AG08395 (cell line): ENCODE results near the gene ZNF385B.
"Not testable (repeated sequence)": the region's sequence is repeated elsewhere in the genome, so short reads cannot be mapped to it uniquely, and the experiment has no call there.

Experiments used
- DNase-seq: peaks from one replicate; pipeline ENCODE4 v3.0.0; 2012; ENCODE audit warnings: mixed read lengths, low spot score

ZNF385B gene

DNA sequence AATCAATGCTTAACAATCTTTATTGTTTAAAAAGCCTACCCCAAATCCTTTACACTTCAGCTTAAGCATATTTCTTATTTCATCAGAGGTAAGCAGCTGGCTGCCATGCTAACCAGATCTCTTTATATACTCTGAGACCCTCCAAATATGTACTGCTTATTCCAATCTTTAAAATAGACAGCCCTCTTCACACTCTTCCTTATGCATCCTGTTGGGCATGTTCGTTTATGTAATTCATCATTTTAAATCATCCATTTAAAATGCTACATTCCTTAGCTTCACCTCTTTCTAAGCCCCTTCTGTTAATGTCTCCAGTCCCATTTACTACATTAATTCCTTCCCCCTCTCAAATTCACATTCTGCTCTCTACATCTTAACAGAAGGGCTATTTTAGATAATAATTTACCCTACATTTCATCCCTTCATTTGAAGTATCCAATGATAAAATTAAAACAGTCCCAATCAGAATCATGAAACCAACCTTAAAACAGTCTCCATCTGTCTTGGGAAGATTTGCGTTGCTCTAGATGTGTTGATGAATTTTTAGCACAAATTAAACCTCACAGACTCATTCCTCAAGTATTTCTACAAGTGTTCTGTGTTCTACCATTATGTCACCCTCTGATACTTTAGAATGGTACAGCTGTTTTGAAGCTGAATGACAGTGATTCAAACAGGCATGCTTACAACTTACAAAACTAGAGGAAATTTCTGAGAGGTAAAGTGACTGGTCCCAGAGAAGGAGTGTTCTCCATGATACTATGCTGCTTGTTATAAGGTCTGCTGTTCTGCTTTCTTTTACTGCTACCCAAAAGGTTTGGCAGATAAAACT is 59.1 kb downstream of the ZNF385B start:
- no peak for DNase-seq

- no peak for DNase-seq
These were observed 60.6 kb downstream of the ZNF385B start for GRCh38 chr2:179800776-179801175.

DNA sequence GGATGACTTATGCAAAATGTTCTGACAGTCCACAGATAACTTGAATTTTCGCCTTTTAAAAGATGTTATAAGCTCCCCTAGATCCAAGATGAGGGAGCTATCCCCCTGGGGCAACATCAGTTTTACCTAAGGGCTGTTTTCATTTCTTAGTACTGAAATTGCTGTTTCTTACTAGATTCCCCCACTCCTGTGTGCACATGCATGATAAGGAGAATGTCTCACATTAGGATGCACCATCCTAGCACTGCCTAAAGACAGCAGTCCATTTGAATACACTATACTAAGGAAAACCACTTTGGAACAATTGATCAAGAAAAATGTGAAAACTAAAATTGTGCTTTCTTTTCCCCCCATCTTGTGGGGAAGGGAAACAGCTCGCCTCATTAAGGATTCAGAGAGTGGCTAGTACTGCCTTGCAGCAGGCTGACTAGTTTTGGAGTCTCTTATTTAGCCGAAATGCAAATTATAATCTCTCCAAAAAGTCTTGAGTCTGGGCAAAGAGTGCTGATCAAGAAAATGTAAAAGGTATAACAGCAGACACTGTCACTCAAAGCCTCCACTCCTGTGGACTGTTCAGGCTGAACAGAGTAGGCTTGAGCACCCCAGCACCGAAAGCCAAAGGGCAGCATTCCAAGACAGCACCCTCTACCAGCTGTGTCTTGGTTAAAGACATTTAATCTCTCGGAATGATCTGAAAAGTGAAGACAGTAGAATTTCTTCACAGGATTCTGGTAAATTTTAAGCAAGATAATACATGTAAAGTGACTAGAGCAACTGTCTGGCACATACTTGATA is 65.0 kb downstream of the ZNF385B start:
- no peak for DNase-seq

GRCh38 chr2:179793902-179794301 is 67.5 kb downstream of the ZNF385B start:
- no peak for DNase-seq

GRCh38 chr2:179793238-179793637 is 68.2 kb downstream of the ZNF385B start:
- DNase-seq = no peak

GRCh38 chr2:179790235-179791217 is 70.9 kb downstream of the ZNF385B start:
- DNase-seq = no peak

DNA sequence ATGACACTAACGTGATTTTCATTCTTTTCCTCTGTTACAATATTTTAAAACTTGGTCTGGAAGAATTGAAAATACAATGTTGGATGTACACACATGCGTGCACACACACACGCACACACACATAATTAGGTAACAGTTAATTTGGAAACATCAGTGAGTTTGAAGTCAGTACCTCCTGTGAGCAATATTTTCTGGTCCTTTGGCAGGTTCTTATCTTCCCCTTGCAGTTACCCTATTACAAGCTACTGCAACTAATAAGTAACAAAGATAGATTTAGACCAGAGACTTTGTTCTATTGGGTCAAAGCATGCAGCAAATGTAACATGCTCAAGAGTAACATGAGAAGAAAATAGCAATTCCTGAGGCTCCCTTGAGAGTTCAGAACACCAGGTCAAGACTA is 73.3 kb downstream of the ZNF385B start:
- DNase-seq = no peak

DNA sequence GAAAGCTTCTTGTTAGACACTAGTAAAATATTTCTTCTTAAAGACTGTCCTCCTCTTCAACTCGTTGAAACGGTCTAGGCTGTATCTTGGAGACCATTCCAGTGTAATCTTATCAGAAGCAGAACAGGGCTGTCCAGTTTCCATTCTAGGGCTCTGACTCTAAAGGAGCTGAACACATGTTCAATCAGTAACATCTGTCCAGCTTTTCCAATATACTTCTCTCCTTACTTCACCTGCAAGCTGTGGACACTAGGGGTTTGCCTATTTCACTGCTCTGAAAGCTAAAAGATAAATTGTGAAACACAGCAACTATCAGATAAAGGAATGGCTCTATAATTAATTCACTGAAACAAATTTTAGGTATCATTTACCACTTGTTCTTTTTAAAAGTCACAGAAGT is 73.8 kb downstream of the ZNF385B start:
- no peak for DNase-seq

- no peak for DNase-seq
These were observed 75.5 kb downstream of the ZNF385B start for GRCh38 chr2:179785902-179786301.

DNA sequence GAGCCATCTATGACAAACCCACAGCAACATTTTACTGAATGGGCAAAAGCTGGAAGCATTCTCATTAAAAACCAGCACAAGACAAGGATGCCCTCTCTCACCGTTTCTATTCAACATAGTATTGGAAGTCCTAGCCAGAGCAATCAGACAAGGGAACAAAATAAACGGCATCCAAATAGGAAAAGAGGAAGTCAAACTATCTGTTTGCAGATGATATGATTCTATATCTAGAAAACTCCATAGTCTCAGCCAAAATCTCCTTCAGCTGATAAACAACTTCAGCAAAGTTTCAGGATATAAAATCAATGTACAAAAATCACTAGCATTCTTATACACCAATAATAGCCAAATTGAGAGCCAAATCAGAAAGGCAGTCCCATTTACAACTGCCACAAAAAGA is 79.1 kb downstream of the ZNF385B start:
- not testable (repeated sequence) for DNase-seq

- no peak for DNase-seq
These were observed 87.4 kb downstream of the ZNF385B start for GRCh38 chr2:179773986-179774385.

- no peak for DNase-seq
These were observed 89.1 kb downstream of the ZNF385B start for GRCh38 chr2:179772346-179772745.

GRCh38 chr2:179771791-179772190 is 89.6 kb downstream of the ZNF385B start:
- no peak for DNase-seq

- DNase-seq = no peak
These were observed 91.4 kb downstream of the ZNF385B start for GRCh38 chr2:179770029-179770428.

DNA sequence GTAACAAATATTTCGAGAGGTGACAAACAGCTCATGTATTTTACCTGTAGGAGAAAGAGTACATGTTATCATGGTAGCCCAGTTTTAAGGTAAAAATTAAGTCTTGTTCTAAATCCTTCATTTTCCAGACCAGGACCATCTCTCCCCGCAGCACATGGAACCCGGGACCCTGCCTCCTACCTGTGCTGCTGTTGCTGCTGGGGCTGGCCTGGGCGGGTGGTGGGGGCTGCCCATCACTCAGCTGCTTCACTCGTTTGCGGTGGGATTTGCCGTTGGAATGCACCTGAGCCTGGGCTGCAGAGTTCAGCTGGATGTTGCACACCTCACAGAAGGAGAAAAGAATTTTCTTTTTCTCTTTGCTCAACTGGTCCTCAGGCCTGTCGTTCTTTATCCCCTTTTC is 92.1 kb downstream of the ZNF385B start:
- DNase-seq = no peak

DNA sequence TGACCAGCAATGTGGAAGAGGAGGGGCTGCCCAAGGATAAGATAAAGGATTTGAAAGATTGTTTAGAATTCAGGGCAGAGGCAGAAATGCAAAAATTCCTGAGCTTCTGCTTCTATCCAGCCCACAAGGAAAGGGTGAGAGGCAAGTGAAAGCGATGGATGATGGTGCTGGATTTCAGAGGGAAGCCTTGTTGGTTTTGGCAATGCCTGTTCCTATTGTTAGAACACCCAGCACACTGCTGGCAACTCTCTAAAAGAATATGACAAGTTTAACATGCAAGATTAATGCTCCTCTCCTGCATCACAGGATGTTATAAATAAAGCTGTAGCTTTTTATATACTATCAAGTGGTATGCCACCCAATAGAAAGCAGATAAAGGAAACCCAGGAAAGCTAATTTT is 92.6 kb downstream of the ZNF385B start:
- DNase-seq = peak; percentile 6

DNA sequence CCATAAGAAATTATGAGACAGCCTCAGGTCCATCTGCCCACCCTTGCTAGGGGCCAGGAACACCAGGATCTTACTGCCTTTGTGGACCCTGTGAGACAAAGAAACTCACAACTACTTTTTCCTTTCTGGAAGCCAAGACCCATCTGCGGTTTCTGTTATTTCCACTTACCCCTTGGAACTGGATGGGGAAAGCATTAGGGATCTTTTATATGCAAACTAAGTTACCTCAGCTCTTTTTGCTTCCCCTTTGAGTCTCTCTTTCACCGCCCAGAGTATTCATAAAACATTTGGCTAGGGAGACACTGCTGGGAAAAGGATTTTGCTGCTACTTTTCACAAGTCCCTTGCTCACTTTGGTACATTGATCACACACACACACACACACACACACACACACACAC is 95.7 kb downstream of the ZNF385B start:
- DNase-seq = no peak

- DNase-seq = no peak
These were observed 96.7 kb downstream of the ZNF385B start for GRCh38 chr2:179764710-179765109.

DNA sequence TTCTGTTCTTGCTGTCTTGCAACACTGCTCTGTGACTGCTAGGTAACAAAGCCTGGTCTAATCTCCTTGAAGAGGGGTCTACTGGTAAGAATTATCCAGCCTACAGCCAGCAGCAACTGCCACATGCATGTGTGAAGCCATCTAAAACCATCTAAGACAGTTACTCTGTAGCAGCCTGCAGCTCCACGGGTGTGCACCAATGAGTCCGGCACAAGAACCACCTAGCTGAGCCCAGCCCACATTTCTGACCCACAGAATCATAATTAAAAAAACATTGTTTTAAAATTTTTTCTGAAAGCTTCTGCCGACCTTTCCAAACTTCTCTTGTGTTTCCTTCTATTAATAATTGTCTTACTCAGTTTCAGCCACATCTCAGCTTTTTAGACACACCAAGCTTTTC is 102.8 kb downstream of the ZNF385B start:
- no peak for DNase-seq

- DNase-seq = peak; percentile 47
These were observed 110.1 kb downstream of the ZNF385B start for GRCh38 chr2:179751163-179751809.

GRCh38 chr2:179749210-179749609 is 112.2 kb downstream of the ZNF385B start:
- DNase-seq = peak; percentile 48

DNA sequence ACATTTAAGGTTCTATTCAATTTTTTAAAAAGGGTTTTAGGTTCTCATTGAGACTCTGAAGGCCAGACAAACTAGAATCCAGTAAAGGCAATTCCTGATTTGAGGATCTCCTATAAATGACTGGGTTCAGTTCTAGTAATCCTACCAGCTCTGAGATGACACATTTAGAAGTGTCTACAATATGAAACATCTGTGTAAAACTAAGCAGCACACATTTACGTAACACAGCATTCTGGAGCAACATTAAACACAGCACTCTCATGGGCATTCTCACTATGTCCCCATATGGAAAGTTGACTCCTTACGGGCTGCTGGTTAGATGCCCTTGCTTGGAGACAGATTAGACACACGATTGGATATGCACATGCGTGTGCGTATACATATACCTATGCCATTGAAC is 114.4 kb downstream of the ZNF385B start:
- DNase-seq = no peak
